GM12878 (cell line): ENCODE data around the gene PDGFA. TPM values are rescaled to one million over a fixed set of nuclear protein-coding genes. Genes with fewer than 3 reads are reported as not detected.

ENCODE experiments used
- BCL3 ChIP-seq: IDR thresholded peaks from 2 replicates; pipeline ENCODE4 v1.6.1; 2011; ENCODE audit warnings: borderline replicate concordance, low read depth, mild to moderate bottlenecking, moderate library complexity, low read length; ENCODE audit not compliant: insufficient read depth, poor library complexity, severe bottlenecking
- CREB1 ChIP-seq: IDR thresholded peaks from 2 replicates; pipeline ENCODE4 v1.6.1; 2012; ENCODE audit warnings: low read depth, mild to moderate bottlenecking, inconsistent platforms
- E2F4 ChIP-seq: IDR thresholded peaks from 2 replicates; pipeline ENCODE4 v1.6.1; 2012; ENCODE audit warnings: low read depth, low read length, improper control_type of control experiment
- HCFC1 ChIP-seq: fragments of 150-350 bp; IDR thresholded peaks from 2 replicates; pipeline ENCODE4 v1.6.1; 2014; ENCODE audit warnings: low read length
- IKZF2 ChIP-seq, 2 experiments: fragments of 450-650 bp; IDR thresholded peaks; 2 replicates each; pipeline ENCODE4 v1.6.1; 2017; ENCODE audit warnings: mild to moderate bottlenecking in 2 of 2, moderate library complexity in 2 of 2
- IRF3 ChIP-seq: fragments of 450-650 bp; IDR thresholded peaks from 2 replicates; pipeline ENCODE4 v1.6.1; 2014; ENCODE audit warnings: mild to moderate bottlenecking
- KDM1A ChIP-seq: fragments of 200-600 bp; sonication (generic); IDR thresholded peaks from 2 replicates; pipeline ENCODE4 v1.6.1; 2016; ENCODE audit warnings: borderline replicate concordance
- MEF2A ChIP-seq: IDR thresholded peaks from 2 replicates; pipeline ENCODE4 v1.6.1; 2011; ENCODE audit warnings: low read depth, mild to moderate bottlenecking, low read length, moderate library complexity; ENCODE audit not compliant: insufficient read depth
- NFXL1 ChIP-seq: fragments of 450-650 bp; IDR thresholded peaks from 2 replicates; pipeline ENCODE4 v1.6.1; 2017; ENCODE audit warnings: antibody characterized with exemption, mild to moderate bottlenecking, borderline replicate concordance
- NR2F1 ChIP-seq: fragments of 450-650 bp; conservative IDR thresholded peaks from 2 replicates; pipeline ENCODE4 v1.6.1; 2017; ENCODE audit warnings: mild to moderate bottlenecking
- PKNOX1 ChIP-seq: fragments of 450-650 bp; IDR thresholded peaks from 2 replicates; pipeline ENCODE4 v1.6.1; 2016; ENCODE audit warnings: mild to moderate bottlenecking
- RAD51 ChIP-seq: fragments of 450-650 bp; IDR thresholded peaks from 2 replicates; pipeline ENCODE4 v1.6.1; 2016; ENCODE audit warnings: moderate library complexity, mild to moderate bottlenecking, inconsistent platforms
- RB1 ChIP-seq: fragments of 450-650 bp; formaldehyde crosslinking; IDR thresholded peaks from 2 replicates; pipeline ENCODE4 v1.6.1; 2017; ENCODE audit warnings: mild to moderate bottlenecking, borderline replicate concordance
- RUNX3 ChIP-seq: IDR thresholded peaks from 2 replicates; pipeline ENCODE4 v1.6.1; 2012; ENCODE audit warnings: low read length, inconsistent platforms
- SKIL ChIP-seq: fragments of 450-650 bp; IDR thresholded peaks from 2 replicates; pipeline ENCODE4 v1.6.1; 2017; ENCODE audit warnings: mild to moderate bottlenecking, low read depth, inconsistent platforms; ENCODE audit not compliant: poor library complexity, severe bottlenecking
- SMAD1 ChIP-seq: fragments of 450-650 bp; IDR thresholded peaks from 2 replicates; pipeline ENCODE4 v1.6.1; 2018; ENCODE audit warnings: mild to moderate bottlenecking, low read depth; ENCODE audit not compliant: partially characterized antibody
- SMAD5 ChIP-seq: IDR thresholded peaks from 2 replicates; pipeline ENCODE4 v1.6.1; 2016; ENCODE audit warnings: antibody characterized with exemption, low read depth
- SMC3 ChIP-seq: IDR thresholded peaks from 2 replicates; pipeline ENCODE4 v1.6.1; 2011; ENCODE audit warnings: low read length, improper control_type of control experiment, borderline replicate concordance
- SP1 ChIP-seq: IDR thresholded peaks from one replicate; pipeline ENCODE4 v1.6.1; 2011; ENCODE audit warnings: low read depth, low read length
- SPI1 ChIP-seq: IDR thresholded peaks from 2 replicates; pipeline ENCODE4 v1.6.1; 2011; ENCODE audit warnings: low read depth, mild to moderate bottlenecking, low read length, moderate library complexity, borderline replicate concordance; ENCODE audit not compliant: insufficient read depth
- TBL1XR1 ChIP-seq: IDR thresholded peaks from 2 replicates; pipeline ENCODE4 v1.6.1; 2012; ENCODE audit warnings: low read depth, low read length, improper control_type of control experiment
- ZNF217 ChIP-seq: fragments of 450-650 bp; IDR thresholded peaks from 2 replicates; pipeline ENCODE4 v1.6.1; 2017; ENCODE audit warnings: antibody characterized with exemption, mild to moderate bottlenecking
- polyA plus RNA-seq, 11 experiments: library from polyadenylated mRNA; depleted of rRNA in 4 of 11; unstranded in 6 of 11; stranded (reverse) in 5 of 11; fragments of >200 nt; fragmentation: Nextera tagmentation in 4 of 11; fragmentation: Illumina TruSeq in 1 of 11; extraction: Ambion mirVana in 4 of 11; extraction: Trizol in 1 of 11; gene quantifications; 1 replicate in 1 of 11; 2 replicates in 10 of 11; pipeline versions ENCODE4 v1.2.1 to v1.2.3, GENCODE V29; 2011 to 2016; ENCODE audit warnings: inconsistent platforms in 2 of 11, missing spikeins in 2 of 11, low read depth in 1 of 11
- total RNA-seq, 4 experiments: library from RNA; depleted of rRNA in 3 of 4; stranded (reverse); fragments of >200 nt in 3 of 4; fragmentation: Illumina TruSeq in 1 of 4; extraction: Trizol in 1 of 4; gene quantifications; 2 replicates each; pipeline versions ENCODE4 v1.2.1 to v1.2.3, GENCODE V29; 2013 to 2021

Gene PDGFA
- total and polyA plus RNA-seq, 10 of the 15 experiments (the other 5 are each of a cell fraction or from before 2014, with no cell fraction given) = 2.5 to 10.0 (median 5.6) TPM

GRCh38 chr7:490461-491291 lies 29.0 kb downstream of the PDGFA start (continued):
- TF ChIP-seq RB1 (peak; percentile 48; the same call in 1 of the 2 replicates), SP1 (no peak), IKZF2 (IDR thresholded peaks at IDR 0.05) (peak; percentile 79 to 87), NFXL1 (no peak), ZNF217 (no peak), RUNX3 (peak; percentile 76), HCFC1 (no peak), MEF2A (no peak), IRF3 (no peak), PKNOX1 (peak; percentile 49; the same call in 1 of the 2 replicates), BCL3 (no peak), SMAD5 (no peak), E2F4 (no peak), CREB1 (no peak), SKIL (peak; percentile 46), SPI1 (no peak), KDM1A (no peak), RAD51 (no peak), SMAD1 (no peak), TBL1XR1 (peak; percentile 41; the same call in 1 of the 2 replicates), SMC3 (no peak), NR2F1 (peak; percentile 93)
